Chondrocyte (in vitro differentiated cells): ENCODE data around the gene TTC39A. TPM values are rescaled to one million over a fixed set of nuclear protein-coding genes. Genes with fewer than 3 reads are reported as not detected.

Experiments used
- DNase-seq: peaks from one replicate; pipeline ENCODE4 v3.0.0; 2021; ENCODE audit warnings: mixed read lengths, low spot score
- H3K27ac Mint-ChIP-seq: one replicate; pipeline ENCODE4 v1.8.0; 2021; ENCODE audit warnings: mild to moderate bottlenecking, moderate library complexity, mixed read lengths; ENCODE audit not compliant: unreplicated experiment
- H3K27me3 Mint-ChIP-seq: 2 replicates; pipeline ENCODE4 v1.8.0; 2021; ENCODE audit warnings: low read depth, mixed read lengths
- H3K36me3 Mint-ChIP-seq: 2 replicates; pipeline ENCODE4 v1.8.0; 2021; ENCODE audit warnings: low read depth, mixed read lengths
- H3K4me1 Mint-ChIP-seq: 2 replicates; pipeline ENCODE4 v1.8.0; 2021; ENCODE audit warnings: low read depth, mild to moderate bottlenecking, mixed read lengths
- H3K4me3 Mint-ChIP-seq: one replicate; pipeline ENCODE4 v1.8.0; 2021; ENCODE audit warnings: mild to moderate bottlenecking, moderate library complexity, mixed read lengths; ENCODE audit not compliant: unreplicated experiment
- H3K9me3 Mint-ChIP-seq: 2 replicates; pipeline ENCODE4 v1.8.0; 2021; ENCODE audit warnings: low read depth, mixed read lengths
- total RNA-seq: library from RNA; stranded (reverse); gene quantifications from 3 replicates; pipeline ENCODE4 v1.2.1, GENCODE V29; 2021
- TF ChIP-seq, protein P1 (sequence below): fragments of 200-600 bp; sonication (generic); IDR thresholded peaks from 2 replicates; pipeline ENCODE4 v1.5.0; 2021; ENCODE audit warnings: antibody characterized with exemption, mild to moderate bottlenecking, moderate library complexity

The TTC39A gene
- total RNA-seq, 1 donor from 2014 or later = 4.0 TPM

DNA sequence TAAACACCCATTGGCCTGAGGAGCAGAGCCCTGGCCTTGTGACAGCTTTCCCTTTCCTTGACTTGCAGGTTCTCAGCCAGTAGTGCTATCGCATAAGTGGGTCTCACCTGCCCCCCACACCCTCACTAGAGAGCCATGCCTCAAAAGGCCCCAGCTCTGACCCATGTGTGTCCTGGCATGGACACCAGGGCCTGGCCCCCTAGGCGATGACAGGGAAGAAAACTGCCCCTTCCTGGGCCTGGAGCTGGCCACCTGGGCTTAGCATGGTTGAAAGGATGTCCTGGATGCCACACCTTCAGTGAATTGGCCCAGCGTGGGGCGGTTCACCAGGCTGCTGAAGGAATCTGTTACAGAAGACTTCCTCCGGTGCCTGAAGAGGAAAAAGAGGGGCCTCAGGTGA, 18.5 kb downstream of the TTC39A start:
- Mint-ChIP-seq H3K27ac (no peak overlapping the region), H3K9me3 (no peaks in the 10 kb centered on the region), H3K27me3 (no peaks in the 10 kb centered on the region), H3K36me3 (no peaks in the 10 kb centered on the region), H3K4me3 (no peak overlapping the region), H3K4me1 (peaks cover 24% of the 10 kb centered on the region)
- no peak for DNase-seq
- TF ChIP-seq, protein P1, sequence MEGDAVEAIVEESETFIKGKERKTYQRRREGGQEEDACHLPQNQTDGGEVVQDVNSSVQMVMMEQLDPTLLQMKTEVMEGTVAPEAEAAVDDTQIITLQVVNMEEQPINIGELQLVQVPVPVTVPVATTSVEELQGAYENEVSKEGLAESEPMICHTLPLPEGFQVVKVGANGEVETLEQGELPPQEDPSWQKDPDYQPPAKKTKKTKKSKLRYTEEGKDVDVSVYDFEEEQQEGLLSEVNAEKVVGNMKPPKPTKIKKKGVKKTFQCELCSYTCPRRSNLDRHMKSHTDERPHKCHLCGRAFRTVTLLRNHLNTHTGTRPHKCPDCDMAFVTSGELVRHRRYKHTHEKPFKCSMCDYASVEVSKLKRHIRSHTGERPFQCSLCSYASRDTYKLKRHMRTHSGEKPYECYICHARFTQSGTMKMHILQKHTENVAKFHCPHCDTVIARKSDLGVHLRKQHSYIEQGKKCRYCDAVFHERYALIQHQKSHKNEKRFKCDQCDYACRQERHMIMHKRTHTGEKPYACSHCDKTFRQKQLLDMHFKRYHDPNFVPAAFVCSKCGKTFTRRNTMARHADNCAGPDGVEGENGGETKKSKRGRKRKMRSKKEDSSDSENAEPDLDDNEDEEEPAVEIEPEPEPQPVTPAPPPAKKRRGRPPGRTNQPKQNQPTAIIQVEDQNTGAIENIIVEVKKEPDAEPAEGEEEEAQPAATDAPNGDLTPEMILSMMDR = no peak

DNA sequence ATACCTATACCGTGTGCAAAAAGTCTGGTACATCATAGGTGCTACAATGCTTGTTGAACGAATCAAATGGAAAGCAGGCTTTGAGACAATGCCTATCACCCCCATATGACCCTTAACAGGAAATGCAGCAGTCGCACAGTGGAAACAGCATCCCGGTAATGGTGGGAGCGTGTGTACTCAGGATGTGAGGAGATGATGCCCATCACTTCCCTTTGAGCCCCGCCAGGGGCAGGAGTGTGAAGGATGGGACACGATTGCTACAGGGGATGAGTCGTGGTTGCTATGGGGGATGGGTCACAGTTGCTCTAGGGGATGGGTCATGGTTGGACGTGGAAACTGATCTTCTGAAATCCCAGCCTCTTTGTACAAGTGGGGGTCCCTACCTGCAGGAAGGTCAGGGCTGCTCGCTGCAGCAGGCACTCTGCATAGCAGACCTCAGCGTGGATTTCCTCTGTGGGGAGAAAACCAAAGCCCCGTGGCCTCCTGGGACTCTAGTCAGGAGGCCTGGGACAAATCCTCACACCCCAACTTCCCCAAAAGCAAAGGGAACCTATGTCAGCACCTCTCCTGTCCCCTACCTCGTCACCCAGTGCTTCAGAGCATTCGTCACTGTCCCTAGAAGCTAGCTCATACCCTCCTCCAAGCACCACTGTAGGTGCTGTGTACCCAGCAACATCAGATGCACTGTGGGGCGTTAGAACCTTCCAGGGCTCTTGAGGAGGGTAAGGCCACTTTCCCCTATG, 19.3 kb downstream of the TTC39A start:
- Mint-ChIP-seq H3K27me3 (no peaks in the 10 kb centered on the region), H3K4me3 (no peak overlapping the region), H3K27ac (no peak overlapping the region), H3K36me3 (no peaks in the 10 kb centered on the region), H3K9me3 (no peaks in the 10 kb centered on the region), H3K4me1 (peaks cover 22% of the 10 kb centered on the region)
- TF ChIP-seq, protein P1 = no peak
- no peak for DNase-seq

DNA sequence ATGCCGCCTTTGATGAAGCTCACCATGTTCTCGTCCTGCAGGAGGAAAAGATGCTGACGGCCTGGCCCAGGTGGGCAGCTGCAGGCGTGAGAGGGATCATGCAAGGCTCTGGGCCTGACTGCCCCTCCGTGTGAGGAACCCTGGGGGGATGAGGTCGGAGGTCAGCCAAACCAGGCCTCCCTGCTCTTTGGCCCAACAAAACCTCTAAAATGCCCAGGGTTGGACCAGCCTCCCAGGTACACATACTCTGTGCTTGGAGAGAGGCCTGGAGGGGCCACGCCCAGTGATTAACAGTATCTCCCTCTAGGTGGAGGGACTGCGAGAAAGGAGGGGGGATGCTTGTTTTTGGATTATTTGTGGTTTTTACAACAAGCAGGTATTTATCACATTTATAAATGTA, 21.1 kb downstream of the TTC39A start:
- no peaks in the 10 kb centered on the region for H3K36me3 Mint-ChIP-seq
- DNase-seq = no peak
- no peak overlapping the region for H3K27ac Mint-ChIP-seq
- TF ChIP-seq, protein P1 = no peak
- H3K9me3 Mint-ChIP-seq = no peaks in the 10 kb centered on the region
- H3K27me3 Mint-ChIP-seq = no peaks in the 10 kb centered on the region
- H3K4me3 Mint-ChIP-seq = no peak overlapping the region
- peaks cover 14% of the 10 kb centered on the region for H3K4me1 Mint-ChIP-seq

DNA sequence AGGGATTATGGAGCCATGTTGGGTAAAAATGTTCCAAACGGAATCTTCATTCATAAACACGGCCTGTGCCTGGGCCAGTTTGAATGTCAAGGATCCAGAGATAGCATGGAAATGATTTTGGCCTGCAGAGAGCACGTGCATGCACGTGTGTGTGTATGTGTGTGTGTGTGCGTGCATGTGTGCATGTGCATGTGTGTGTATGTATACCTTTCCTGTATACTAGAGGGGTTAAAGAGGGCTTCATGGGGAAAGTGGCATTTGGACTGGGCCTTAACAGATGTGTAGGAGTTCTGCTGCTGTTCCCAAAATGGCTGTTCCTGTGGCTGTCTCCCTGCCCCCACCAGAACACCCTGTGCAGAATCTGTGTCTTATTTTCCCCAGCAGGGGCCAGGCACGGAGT, 21.7 kb downstream of the TTC39A start:
- peaks cover 14% of the 10 kb centered on the region for H3K4me1 Mint-ChIP-seq
- no peak overlapping the region for H3K4me3 Mint-ChIP-seq
- no peaks in the 10 kb centered on the region for H3K27me3 Mint-ChIP-seq
- TF ChIP-seq, protein P1 = no peak
- H3K27ac Mint-ChIP-seq = no peak overlapping the region
- no peak for DNase-seq
- no peaks in the 10 kb centered on the region for H3K9me3 Mint-ChIP-seq
- H3K36me3 Mint-ChIP-seq = no peaks in the 10 kb centered on the region

DNA sequence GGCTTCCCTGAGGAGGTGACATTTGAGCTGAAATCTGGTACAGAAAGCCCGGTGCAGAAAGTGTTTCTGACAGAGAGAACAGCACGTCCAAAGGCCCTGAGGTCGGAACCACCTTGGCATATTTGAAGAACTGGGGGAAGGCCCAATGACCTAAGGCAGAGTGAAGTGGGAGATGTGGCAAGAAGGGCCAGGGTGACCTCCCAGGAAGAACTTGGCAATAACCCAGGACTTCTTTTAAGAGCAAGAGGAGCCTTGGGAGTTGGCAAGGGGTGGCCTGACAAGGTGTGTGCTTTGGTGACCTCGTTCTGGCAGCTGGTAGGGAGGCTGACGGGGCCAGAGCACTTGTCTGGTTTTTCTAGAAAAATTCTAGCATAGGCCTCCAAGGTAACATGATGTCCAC, 23.4 kb downstream of the TTC39A start:
- Mint-ChIP-seq H3K27ac (no peak overlapping the region), H3K4me3 (no peak overlapping the region), H3K36me3 (no peaks in the 10 kb centered on the region), H3K27me3 (no peaks in the 10 kb centered on the region), H3K9me3 (no peaks in the 10 kb centered on the region), H3K4me1 (peaks cover 13% of the 10 kb centered on the region)
- no peak for DNase-seq
- TF ChIP-seq, protein P1 = no peak
